GM18873 (cell line): ENCODE results near the gene ZNF740.

Source experiments
- ATAC-seq: cut with Tn5 transposase; IDR thresholded peaks from one replicate; pipeline ENCODE4 v1.9.1; 2021; ENCODE audit warnings: mild to moderate bottlenecking, moderate library complexity, moderate number of reproducible peaks; ENCODE audit not compliant: unreplicated experiment, low FRiP score

Gene ZNF740

DNA sequence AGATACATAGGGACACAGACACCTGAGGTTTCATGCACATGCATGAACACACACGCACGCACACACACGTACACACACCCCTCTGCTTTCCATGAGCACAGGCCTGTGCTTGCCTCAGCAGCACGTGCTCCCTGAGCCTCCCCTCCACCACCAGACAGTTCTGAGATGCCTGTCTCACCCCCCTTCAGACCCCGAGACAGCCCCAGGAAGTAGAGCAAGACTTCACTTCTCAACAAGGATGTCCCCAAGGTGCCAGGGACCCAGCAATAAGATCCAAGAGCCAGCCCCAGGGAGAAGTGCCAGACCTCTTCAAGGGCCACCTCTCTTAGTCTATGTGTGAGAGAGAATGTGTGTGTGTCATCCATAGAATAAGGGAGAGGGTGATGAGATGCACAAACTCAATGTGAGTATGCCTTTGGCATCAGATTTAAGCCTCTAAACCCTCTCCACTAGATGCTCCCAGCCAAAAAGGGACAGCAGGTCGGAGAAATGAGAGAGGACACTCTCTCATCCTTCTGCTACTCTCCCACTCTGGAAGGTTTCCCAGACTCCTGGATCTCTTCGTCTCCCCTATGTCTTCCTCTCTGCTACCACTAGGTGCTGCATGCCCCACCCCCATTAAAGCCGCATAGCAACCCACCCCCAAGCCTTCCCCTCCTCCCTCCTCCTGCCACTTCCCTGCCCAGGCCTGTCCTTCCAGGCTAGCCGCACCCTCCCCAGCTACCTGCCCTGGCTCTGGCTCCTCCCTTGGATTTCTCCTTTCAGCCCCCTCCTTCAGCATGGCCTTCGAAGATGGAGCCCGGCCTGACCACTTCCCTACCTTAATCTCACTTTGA lies 43.8 kb downstream of the ZNF740 start:
- no peak for ATAC-seq

DNA sequence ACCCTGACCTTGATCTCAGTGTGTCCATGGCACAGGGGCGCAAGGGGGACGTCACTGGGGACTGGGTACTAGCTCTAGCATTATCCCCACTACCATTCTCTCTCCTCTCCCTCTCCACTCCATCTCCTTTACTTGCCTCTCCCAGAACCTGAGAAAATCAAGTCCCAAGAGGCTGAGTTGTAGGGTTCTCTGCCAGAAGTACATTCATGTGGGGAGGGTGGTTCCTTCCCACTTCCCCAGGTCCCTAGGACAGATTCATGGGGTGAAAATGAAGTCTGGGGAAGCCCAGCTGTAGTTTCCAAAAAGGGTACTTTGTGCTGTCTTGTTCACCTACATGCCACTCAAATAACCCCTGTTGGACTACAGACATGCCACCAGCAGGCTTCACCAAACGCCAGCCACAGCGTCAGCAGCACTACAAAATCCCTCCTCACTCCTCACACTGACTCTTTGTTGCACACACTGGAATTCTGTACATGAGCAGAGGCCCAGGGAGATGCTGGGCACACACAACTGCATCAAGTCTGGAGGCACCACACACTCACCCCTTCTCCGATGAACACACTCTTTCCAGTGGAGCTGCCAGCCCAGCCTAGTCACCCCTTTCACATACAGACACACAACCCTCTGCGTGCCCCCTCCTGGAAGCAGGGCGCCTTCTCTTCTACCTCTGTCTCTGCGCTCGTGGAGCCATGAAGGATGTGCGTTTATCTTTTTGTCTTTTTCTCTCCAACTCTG lies 44.5 kb downstream of the ZNF740 start:
- ATAC-seq, result no peak

DNA sequence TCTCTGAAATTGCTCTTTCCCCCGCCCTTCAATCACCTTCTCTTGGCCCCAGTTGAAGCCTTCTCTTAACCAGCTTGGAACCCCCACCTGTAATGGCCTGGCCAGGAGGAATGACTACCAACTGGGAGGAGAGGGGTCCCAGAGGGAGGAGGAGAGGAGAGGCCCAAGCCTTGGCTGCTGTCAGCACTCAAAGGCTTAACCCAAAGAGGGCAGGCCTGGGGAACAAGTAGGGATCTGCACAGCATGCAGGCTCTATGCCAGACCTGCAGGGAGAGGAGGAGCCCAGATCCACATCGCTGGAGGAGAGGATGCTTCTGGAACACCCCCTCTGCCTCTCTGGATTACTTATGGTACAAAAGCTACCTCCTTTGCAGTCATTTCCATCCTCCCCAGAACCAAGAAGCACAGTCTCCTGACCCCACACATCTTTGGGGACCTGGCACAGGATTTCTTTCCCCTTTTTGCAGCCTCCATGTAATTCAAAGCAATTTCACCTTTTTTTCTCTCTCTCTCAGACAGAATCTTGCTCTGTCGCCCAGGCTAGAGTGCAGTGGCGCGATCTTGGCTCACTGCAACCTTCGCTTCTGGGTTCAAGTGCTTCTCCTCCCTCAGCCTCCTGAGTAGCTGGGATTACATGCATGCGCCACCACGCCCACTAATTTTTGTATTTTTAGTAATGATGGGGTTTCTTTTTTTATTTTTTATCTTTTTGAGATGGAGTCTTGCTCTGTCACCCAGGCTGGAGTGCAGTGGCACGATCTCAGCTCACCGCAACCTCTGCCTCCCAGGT lies 45.3 kb downstream of the ZNF740 start:
- ATAC-seq, result no peak

DNA sequence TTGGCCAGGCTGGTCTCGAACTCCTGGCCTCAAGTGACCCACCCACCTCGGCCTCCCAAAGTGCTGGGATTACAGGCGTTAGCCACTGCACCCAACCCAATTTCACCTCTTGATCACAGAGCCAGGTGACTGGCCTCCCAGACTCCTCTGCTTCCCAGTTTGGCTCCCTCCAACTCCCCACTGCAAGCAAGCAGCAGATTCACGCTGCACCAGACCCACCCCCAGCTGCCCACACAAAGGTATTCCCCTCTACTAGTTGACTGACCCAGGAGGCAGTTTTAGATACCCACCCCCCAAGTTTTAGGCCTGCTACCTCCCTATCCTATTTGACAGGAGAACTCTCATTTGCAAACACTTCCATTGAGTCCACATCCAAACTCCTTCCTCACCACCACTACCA lies 46.3 kb downstream of the ZNF740 start:
- no peak for ATAC-seq

DNA sequence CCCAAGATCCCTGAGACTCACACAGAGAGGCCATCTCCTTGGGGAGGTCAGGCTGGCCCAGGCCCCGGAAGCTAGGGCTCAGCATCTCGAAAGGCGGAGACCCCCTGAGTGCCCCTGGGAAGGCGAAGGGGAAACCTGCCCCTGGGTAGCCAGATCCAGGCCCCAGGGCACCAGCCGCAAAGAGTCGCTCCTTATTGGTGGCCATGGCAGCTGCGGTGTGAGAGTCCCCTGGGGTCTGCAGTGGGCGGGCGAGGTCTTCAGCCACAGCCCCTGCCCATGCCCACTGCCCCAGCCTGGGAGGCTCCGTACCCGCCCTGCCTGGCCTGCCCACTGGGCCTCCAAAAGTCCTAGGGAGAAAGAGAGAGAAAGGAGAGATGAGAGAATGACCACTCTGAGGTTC lies 46.8 kb downstream of the ZNF740 start:
- ATAC-seq, result no peak

DNA sequence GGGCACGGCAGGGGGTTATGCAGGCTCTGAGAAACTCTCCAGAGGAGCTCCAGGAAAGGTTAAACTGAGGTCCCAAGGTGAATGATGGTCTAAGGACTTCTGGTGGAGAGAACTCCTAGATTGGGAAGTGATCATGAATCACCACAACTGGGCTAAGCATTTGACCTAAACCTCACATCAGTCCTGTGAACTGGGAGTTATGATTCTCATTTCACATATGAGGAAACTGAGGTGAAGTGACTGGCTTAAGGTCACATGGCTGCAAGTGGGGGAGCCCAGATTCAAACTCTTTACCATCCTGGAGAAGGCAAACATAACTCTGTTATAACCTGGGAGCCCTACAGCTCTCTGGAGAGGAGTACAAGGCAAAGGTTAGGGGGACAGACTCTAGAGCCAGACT lies 47.3 kb downstream of the ZNF740 start:
- ATAC-seq, result no peak

DNA sequence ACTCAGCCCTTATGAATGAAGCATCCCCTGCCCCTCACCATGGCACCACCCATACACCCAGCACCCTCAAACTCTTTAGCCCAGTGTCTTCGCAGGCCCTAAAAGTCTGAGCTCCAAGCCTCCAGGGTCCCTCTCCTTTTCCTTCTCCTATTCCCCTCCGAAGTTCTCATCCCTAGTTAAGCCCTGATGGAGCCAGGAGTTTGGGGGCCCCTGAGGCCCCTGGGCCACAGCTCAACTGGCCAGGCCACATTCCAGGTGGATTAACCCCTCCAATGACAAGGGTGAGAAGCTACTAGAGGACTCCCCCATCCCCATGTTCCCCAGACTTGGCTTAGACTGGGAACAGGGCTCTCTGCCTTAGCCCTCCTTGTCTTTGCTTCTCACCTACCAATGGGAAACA lies 48.9 kb downstream of the ZNF740 start:
- no peak for ATAC-seq

DNA sequence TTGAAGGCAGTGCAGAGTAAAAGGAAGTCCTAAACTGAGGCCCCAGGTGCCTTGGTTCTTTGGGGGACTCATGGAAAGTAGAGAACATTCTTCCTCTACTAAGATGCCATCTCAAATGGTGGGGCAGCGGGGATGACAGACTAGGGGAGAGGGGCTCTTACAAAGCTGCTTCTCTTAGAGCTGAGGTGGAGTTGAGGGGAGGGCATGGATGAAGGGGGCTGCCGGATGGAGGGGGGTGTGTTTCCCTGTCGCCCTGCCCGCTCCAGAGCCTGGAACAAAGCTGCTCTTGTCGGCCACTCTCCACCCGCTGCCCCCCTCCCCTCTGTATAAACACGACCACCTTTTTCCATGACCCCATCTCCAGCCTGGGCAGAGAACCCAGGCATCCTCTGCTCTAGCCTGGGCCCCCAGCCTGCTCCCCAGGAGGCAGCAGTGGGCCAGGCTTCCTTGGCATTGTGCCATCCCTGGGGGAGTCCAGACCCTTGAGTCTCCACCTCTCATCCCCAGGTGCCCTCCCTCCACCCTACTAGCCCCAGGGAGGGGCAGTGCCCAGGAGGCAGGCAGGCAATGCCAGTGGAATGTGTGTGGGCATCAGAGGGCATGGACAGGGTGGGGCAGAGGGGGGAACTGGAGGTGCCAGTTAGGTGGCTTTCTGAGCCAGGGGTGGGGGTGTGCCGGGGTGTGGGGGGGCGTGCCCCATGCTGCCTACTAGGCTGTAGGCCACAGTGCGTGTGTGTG lies 49.8 kb downstream of the ZNF740 start:
- no peak for ATAC-seq

DNA sequence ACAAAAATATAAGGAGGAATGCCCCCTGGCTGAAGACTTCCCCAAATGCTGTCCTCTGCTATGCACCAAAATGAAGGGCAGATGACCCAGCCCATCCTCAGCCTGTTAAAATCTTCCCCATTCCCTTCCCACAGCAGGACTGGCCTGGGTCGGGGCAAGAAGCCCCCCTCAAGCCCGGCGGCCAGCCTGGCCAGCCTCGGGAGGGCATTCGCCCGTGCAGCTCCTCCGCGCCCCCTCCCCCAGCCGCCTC lies 51.1 kb downstream of the ZNF740 start:
- no peak for ATAC-seq

DNA sequence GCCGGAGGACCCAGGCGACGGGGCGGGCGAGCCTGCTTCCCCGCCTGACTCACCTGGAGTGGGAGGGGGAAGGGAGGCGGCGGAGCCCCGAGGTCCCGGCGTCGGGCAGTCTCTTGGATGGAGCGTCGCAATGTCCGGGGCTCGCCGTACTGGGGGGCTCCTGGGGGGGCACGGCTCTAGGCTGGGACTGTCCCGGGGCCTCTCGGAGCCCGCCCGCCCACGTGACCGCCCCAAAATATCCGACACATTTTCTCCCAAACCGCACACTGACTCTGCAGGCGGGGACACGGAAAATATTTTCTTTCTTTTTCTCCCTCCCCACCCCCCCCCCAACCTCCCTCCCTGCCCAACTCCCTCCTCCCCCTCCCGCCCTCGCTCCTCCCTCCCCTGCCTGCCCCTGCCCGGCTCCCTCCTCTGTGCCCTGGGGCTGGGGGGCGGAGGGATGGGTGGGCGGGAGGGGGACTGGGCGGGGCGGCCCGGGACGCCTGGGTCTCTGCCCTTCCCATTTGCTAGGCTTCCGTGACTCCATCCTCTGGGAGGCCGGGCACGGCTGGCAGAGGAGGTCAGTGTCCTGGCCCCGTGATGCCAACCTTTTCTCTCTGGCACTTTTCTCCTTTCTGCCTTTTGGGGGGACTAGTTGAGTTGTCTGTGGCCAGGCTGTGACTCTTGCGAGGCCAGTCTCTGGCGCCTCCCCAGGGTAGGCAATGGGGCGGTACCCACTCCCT lies 51.6 kb downstream of the ZNF740 start, which contains the start of gene RARG:
Gene RARG (minus strand): TSS at position 289 of the 725 bp plus-strand sequence. CDS start 4,664 bp downstream, outside the sequence.
- no peak for ATAC-seq

DNA sequence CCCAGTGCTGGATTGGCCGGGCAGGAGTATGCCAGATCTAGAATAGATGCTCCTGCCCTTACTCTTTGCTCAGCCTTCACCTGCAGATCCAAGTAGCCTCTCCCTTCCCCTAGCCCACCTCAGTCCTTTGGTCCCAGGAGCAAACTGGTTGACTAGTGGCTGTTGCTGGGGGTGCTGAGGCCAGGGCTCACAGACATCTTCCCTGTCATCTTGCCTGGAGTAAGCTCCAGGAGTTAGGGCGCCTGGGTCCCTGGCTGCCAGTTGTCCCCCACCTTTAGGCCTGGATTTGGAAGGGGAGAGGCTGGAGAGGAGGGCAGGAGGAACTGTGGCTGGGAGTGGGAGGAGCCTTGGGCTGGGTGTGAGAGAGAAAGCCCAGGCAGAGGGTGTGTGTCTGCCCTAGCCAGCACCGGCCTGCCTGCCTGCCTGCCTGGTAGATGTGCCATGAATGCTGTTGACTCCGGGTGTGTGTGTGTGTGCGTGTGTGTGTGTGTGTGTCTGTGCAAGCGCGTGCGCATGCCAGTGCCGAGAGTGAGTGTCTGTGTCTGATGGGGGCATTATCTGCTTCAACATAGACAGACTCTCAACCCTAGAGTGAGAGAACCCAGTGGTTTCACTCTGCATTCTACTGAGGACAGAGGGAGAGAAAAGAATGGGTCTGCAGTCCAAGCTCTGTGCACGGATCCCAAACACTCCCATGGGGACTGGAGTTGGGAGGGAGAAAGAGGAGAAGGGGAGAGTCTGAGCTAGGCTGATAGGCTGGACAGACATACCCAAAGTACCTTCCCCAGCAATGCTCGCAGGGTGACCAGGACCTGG lies 52.3 kb downstream of the ZNF740 start:
- ATAC-seq, result no peak

DNA sequence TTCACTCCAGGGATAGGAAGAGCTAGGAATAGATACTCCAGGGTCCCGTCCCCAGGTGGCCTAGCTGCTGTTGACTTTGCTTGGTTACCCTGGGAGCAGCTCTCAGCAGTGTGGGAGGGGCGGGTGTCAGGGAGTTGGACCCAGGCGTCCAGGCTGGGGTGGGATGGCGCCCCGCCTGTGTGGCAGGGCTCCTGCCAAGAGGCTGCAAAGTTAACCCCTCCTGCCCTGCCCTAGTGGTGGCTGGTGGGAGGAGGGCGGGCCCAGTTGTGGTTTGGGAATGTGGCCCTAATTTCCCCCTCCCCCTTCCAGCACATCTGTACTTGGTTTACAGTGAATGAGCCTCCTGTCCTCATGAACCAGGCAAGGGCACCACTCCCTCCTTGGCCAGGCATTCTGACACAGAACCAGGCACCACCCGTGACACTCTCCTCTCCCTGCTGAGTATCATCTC lies 53.2 kb downstream of the ZNF740 start:
- no peak for ATAC-seq

DNA sequence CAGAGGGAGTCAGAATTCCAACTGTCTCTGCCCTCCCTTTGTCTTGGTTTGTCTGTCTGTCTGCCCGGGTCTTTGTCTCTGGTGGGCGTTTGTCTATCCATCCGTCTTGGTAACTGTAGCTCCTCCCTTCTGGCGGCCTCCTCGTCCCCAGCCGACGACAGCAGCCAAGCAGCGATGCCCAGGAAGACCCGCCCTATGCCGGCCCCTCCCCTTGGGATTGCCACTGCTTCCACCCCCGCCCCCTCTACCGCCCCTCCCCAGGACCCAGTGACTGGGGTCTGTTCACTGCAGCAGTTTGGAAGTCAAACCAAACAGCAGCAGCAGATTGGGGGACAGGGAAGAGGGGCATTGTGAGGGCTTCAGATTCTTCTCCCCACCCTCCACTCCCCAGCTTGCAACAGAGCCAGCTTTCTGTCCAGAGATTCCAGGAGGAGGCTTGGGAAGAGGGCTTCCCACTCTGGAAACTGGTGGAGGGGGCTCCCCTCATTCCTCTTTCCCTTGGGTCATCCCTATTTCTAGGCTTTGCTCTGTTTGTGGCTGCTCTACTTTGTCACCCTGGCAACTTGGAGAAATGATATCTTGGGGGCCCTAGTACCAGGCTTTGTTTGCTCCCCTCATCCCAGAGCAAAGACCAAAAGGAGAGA lies 53.9 kb downstream of the ZNF740 start:
- ATAC-seq, result no peak

DNA sequence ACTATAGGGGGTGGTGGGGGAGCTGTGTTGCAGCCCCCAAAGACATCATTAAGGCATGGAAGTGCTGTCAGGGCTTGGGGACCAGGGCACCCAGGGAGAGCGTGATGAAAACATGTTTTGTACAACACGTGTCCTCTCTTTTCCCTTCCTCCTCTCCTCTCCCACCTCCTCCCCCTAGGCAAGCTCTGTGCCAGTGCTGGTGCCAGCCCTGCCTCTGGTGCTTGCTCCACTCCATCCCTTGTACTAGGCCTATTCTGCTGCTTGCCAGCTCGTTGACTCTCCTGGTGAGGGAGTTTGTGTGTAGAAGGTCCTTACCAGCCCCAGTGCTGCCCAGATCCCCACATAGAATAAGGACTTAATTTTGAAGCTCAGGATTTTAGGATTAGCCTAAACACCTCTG lies 54.6 kb downstream of the ZNF740 start:
- no peak for ATAC-seq

DNA sequence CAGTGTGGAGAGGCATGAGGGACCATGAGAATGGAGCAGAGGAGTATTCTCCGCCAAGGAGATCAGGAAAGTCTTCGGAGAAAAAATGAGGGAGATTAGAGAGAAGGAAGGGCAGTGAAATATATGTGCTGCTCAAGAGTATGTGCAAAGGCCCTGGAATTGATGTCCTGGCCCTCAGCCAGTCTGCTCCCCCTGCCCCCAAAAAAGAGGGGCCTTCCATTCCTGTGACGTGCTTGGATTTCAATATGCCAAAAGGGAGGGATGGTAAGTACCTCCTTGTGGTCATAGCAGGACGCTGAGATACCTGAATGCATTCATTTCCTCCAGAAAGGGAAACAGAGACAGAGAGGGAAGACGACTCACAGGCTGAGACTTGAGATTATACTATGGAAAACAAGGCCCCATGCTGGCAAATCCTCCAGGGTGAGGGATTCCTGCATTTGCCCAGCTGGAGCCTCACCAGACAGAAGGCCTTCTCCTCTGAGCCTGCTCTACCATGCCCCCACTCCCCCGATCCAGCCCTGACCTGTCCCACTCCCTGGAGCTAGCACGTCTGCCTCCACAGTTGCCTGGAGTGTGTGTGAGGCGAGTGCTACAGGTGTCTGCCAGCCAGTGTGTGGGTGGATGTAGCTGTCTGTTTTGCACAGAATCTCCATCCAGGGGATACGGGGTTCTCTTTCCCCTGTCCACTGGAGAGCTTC lies 55.4 kb downstream of the ZNF740 start:
- ATAC-seq, result no peak

DNA sequence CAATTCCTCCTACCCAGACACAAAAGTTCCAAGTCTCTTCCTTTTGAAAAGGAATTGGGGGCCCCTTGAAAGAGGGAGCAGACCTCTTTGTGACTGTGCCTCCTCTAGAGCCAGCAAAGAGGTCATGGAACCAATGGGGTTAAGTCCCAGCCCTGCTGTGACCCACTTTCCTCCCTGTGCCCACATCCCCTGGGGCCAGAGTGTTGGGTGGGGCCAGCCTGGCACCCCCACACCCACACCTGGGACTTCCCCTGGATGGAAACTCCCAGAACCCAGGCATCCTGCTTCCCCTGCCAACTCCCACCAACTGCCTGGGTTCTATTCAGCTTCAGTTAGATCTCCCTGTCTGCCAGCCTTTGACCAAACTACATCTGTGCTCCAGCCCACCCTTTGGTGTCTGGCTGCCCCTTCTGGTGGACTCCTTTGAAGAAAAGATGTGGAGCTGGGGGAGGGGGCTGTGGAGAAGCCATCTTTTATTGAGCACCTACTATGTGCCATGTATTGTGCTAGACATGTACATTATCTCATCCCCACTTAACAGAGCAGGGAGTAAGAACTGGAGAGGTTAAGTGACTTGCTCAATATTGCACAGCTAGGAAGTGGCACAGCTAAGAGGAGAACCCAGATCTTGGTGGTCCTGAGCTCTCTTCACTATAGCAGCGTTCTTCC lies 56.1 kb downstream of the ZNF740 start:
- ATAC-seq, result no peak

DNA sequence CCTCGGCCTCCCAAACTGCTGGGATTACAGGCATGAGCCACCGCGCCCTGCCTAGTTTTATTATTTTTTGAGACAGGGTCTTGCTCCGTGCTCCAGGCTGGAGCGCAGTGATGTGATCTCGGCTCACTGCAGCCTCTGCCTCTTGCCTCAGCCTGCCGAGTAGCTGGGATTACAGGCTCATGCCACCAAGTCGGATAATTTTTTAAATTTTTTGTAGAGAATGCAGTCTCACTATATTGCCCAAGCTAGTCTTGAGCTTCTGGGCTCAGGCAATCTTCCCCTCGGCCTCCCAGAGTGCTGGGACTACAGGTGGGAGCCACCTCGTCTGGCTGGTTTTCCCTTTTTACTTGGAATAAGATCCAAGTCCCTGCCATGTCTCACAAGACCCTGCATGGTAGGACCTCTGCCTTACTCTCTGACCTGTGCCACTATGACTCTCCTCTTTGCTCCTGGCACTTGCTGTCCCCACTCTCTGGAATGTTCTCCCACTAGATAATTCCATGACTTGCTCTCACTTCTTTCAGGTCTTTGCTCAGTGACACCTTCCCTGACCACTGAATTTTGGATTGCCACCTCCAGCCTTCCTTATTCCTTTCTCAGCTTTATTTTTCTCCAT lies 59.2 kb downstream of the ZNF740 start:
- no peak for ATAC-seq
